HUES64 (cell line): ENCODE data around the gene CDK14.
"Not testable (repeated sequence)": the region's sequence is repeated elsewhere in the genome, so short reads cannot be mapped to it uniquely, and the experiment has no call there.

Source experiments
- H3K27ac ChIP-seq: 2 replicates; pipeline ENCODE4 v1.7.0; 2013; ENCODE audit warnings: low read depth, low read length, inconsistent platforms
- H3K27me3 ChIP-seq: 2 replicates; pipeline ENCODE4 v1.6.1; 2013; ENCODE audit warnings: mild to moderate bottlenecking, low read length; ENCODE audit not compliant: insufficient read depth
- H3K36me3 ChIP-seq: 2 replicates; pipeline ENCODE4 v1.6.1; 2013; ENCODE audit warnings: mild to moderate bottlenecking, low read length; ENCODE audit not compliant: insufficient read depth
- H3K4me1 ChIP-seq: 2 replicates; pipeline ENCODE4 v1.6.1; 2013; ENCODE audit warnings: mild to moderate bottlenecking, low read length, moderate library complexity; ENCODE audit not compliant: insufficient read depth
- H3K4me3 ChIP-seq: 2 replicates; pipeline ENCODE4 v1.5.1; 2013; ENCODE audit warnings: mild to moderate bottlenecking, low read length, moderate library complexity
- H3K9ac ChIP-seq: 2 replicates; pipeline ENCODE4 v1.6.1; 2013; ENCODE audit warnings: mild to moderate bottlenecking, low read depth, low read length
- H3K9me3 ChIP-seq: 2 replicates; pipeline ENCODE4 v1.6.1; 2013; ENCODE audit warnings: low read depth, low read length; ENCODE audit not compliant: insufficient read depth
- WGBS: fragments of 150-250, 120-280 bp; methylation state at CpG from one replicate; pipeline ENCODE4 v1.1.7; 2013; ENCODE audit warnings: missing lambda C conversion rate; 5-methylcytosine and 5-hydroxymethylcytosine counted together

The CDK14 gene

GRCh38 chr7:90797596-90797995, 201.5 kb downstream of the CDK14 start:
- H3K4me1 ChIP-seq, result no peaks in the 10 kb centered on the region
- WGBS, result 93% methylated on average over 1 of the region's 2 CpGs
- no peak overlapping the region for H3K27ac ChIP-seq
- peaks cover 10% of the 10 kb centered on the region; the same call in 1 of the 2 replicates for H3K36me3 ChIP-seq
- peaks cover 20% of the 10 kb centered on the region; the same call in 1 of the 2 replicates for H3K9me3 ChIP-seq
- no peaks in the 10 kb centered on the region for H3K27me3 ChIP-seq
- H3K4me3 ChIP-seq, result no peak overlapping the region
- no peak overlapping the region for H3K9ac ChIP-seq

- Histone ChIP-seq H3K27me3 (no peaks in the 10 kb centered on the region), H3K27ac (no peak overlapping the region), H3K36me3 (no peaks in the 10 kb centered on the region; the same call in 1 of the 2 replicates), H3K9ac (no peak overlapping the region), H3K4me3 (no peak overlapping the region), H3K4me1 (no peaks in the 10 kb centered on the region), H3K9me3 (peaks cover 24% of the 10 kb centered on the region; the same call in 1 of the 2 replicates)
- 91% methylated on average over 1 of the region's 1 CpG for WGBS
These were observed 208.2 kb downstream of the CDK14 start for GRCh38 chr7:90804370-90804769.

- 96% methylated on average over 1 of the region's 2 CpGs for WGBS
- not testable (repeated sequence) for H3K27me3 ChIP-seq, H3K4me1 ChIP-seq, H3K4me3 ChIP-seq, H3K9ac ChIP-seq, H3K27ac ChIP-seq, H3K36me3 ChIP-seq, H3K9me3 ChIP-seq
These were observed 219.4 kb downstream of the CDK14 start for GRCh38 chr7:90815552-90815951.

- Histone ChIP-seq H3K9ac (no peak overlapping the region), H3K27ac (no peak overlapping the region)
- WGBS, result 90% methylated on average over 5 of the region's 6 CpGs
These were observed 220.5 kb downstream of the CDK14 start for GRCh38 chr7:90816511-90817142.

GRCh38 chr7:90817151-90817550, 221.0 kb downstream of the CDK14 start:
- Histone ChIP-seq H3K36me3 (no peaks in the 10 kb centered on the region), H3K27me3 (no peaks in the 10 kb centered on the region), H3K4me1 (peaks cover 10% of the 10 kb centered on the region), H3K9me3 (0 out of 2 replicates have a peak, but pooled peaks cover 4% of the 10 kb centered on the region), H3K4me3 (no peak overlapping the region), H3K9ac (no peak overlapping the region), H3K27ac (no peak overlapping the region)
- 96% methylated on average over 4 of the region's 4 CpGs for WGBS

More at GRCh38 chr7:90816511-90817142, 220.5 kb downstream of the CDK14 start:
- peaks cover 10% of the 10 kb centered on the region for H3K4me1 ChIP-seq
- H3K4me3 ChIP-seq, result no peak overlapping the region
- H3K36me3 ChIP-seq, result no peaks in the 10 kb centered on the region
- H3K27me3 ChIP-seq, result no peaks in the 10 kb centered on the region
- 0 out of 2 replicates have a peak, but pooled peaks cover 4% of the 10 kb centered on the region for H3K9me3 ChIP-seq

GRCh38 chr7:90817846-90818245, 221.7 kb downstream of the CDK14 start:
- Histone ChIP-seq H3K27ac (no peak overlapping the region), H3K4me3 (no peak overlapping the region), H3K9ac (no peak overlapping the region), H3K27me3 (no peaks in the 10 kb centered on the region), H3K4me1 (peaks cover 10% of the 10 kb centered on the region), H3K9me3 (0 out of 2 replicates have a peak, but pooled peaks cover 4% of the 10 kb centered on the region), H3K36me3 (no peaks in the 10 kb centered on the region)
- WGBS, result 50% methylated on average over 1 of the region's 2 CpGs

GRCh38 chr7:90818341-90818740, 222.2 kb downstream of the CDK14 start:
- 0 out of 2 replicates have a peak, but pooled peaks cover 4% of the 10 kb centered on the region for H3K9me3 ChIP-seq
- H3K27ac ChIP-seq, result no peak overlapping the region
- H3K4me3 ChIP-seq, result no peak overlapping the region
- H3K36me3 ChIP-seq, result no peaks in the 10 kb centered on the region
- peaks cover 10% of the 10 kb centered on the region for H3K4me1 ChIP-seq
- WGBS, result 100% methylated on average over 1 of the region's 1 CpG
- no peak overlapping the region for H3K9ac ChIP-seq
- H3K27me3 ChIP-seq, result no peaks in the 10 kb centered on the region

- no peaks in the 10 kb centered on the region for H3K9me3 ChIP-seq
- H3K27ac ChIP-seq, result no peak overlapping the region
- no peaks in the 10 kb centered on the region for H3K36me3 ChIP-seq
- H3K4me3 ChIP-seq, result no peak overlapping the region
- no peak overlapping the region for H3K9ac ChIP-seq
- WGBS, result 90% methylated on average over 3 of the region's 4 CpGs
- H3K27me3 ChIP-seq, result no peaks in the 10 kb centered on the region
- H3K4me1 ChIP-seq, result peaks cover 10% of the 10 kb centered on the region
These were observed 226.0 kb downstream of the CDK14 start for GRCh38 chr7:90821961-90822620.

GRCh38 chr7:90824386-90825307, 228.5 kb downstream of the CDK14 start:
- Histone ChIP-seq H3K36me3 (no peaks in the 10 kb centered on the region), H3K4me1 (no peaks in the 10 kb centered on the region), H3K27ac (no peak overlapping the region), H3K9me3 (peaks cover 12% of the 10 kb centered on the region), H3K9ac (no peak overlapping the region), H3K4me3 (no peak overlapping the region), H3K27me3 (no peaks in the 10 kb centered on the region)
- WGBS, result 74% methylated on average over 5 of the region's 5 CpGs

GRCh38 chr7:90825779-90826178, 229.7 kb downstream of the CDK14 start:
- Histone ChIP-seq H3K27me3 (no peaks in the 10 kb centered on the region), H3K27ac (no peak overlapping the region), H3K4me1 (0 out of 2 replicates have a peak, but pooled peaks cover 3% of the 10 kb centered on the region), H3K9ac (no peak overlapping the region), H3K9me3 (peaks cover 19% of the 10 kb centered on the region), H3K36me3 (no peaks in the 10 kb centered on the region), H3K4me3 (no peak overlapping the region)
- no CpG with 5 or more reads among the region's 2 CpGs for WGBS

- 0 out of 2 replicates have a peak, but pooled peaks cover 3% of the 10 kb centered on the region for H3K4me1 ChIP-seq
- no peaks in the 10 kb centered on the region for H3K36me3 ChIP-seq
- no peaks in the 10 kb centered on the region for H3K27me3 ChIP-seq
- H3K9ac ChIP-seq, result no peak overlapping the region
- H3K27ac ChIP-seq, result no peak overlapping the region
- WGBS, result 93% methylated on average over 1 of the region's 3 CpGs
- no peak overlapping the region for H3K4me3 ChIP-seq
- peaks cover 19% of the 10 kb centered on the region for H3K9me3 ChIP-seq
These were observed 232.5 kb downstream of the CDK14 start for GRCh38 chr7:90828601-90829000.
